GM19328 (cell line): ENCODE results near the gene ASB11.
"Not testable (repeated sequence)": the region's sequence is repeated elsewhere in the genome, so short reads cannot be mapped to it uniquely, and the experiment has no call there.

Experiments
- ATAC-seq: cut with Tn5 transposase; IDR thresholded peaks from one replicate; pipeline ENCODE4 v1.9.1; 2021; ENCODE audit warnings: mild to moderate bottlenecking, moderate library complexity; ENCODE audit not compliant: unreplicated experiment

Gene ASB11

GRCh38 chrX:15310117-15310516 is 5.3 kb downstream of the ASB11 start:
- ATAC-seq, result no peak

GRCh38 chrX:15305899-15306298 is 9.5 kb downstream of the ASB11 start:
- not testable (repeated sequence) for ATAC-seq

GRCh38 chrX:15301924-15302323 is 13.5 kb downstream of the ASB11 start:
- no peak for ATAC-seq

- no peak for ATAC-seq
Measured at GRCh38 chrX:15299941-15300851, 15.2 kb downstream of the ASB11 start.

GRCh38 chrX:15298780-15299179 is 16.7 kb downstream of the ASB11 start:
- ATAC-seq, result no peak

- ATAC-seq, result no peak
Measured at GRCh38 chrX:15298201-15298600, 17.2 kb downstream of the ASB11 start.

GRCh38 chrX:15293451-15293850 is 22.0 kb downstream of the ASB11 start:
- no peak for ATAC-seq

- no peak for ATAC-seq
Measured at GRCh38 chrX:15292861-15293260, 22.6 kb downstream of the ASB11 start.

GRCh38 chrX:15277604-15278003 is 37.8 kb downstream of the ASB11 start:
- no peak for ATAC-seq

- no peak for ATAC-seq
Measured at GRCh38 chrX:15274946-15275345, 40.5 kb downstream of the ASB11 start.

GRCh38 chrX:15273275-15273674 is 42.2 kb downstream of the ASB11 start:
- ATAC-seq, result not testable (repeated sequence)

GRCh38 chrX:15271757-15272156 is 43.7 kb downstream of the ASB11 start:
- no peak for ATAC-seq

- ATAC-seq, result no peak
Measured at GRCh38 chrX:15269618-15270521, 45.6 kb downstream of the ASB11 start, which contains the start of gene ASB9. TSS of gene ASB9 (minus strand) at chrX:15270083. CDS start at chrX:15269874, 209 bp downstream.

- ATAC-seq, result no peak
Measured at GRCh38 chrX:15269120-15269519, 46.3 kb downstream of the ASB11 start.

- ATAC-seq, result no peak
Measured at GRCh38 chrX:15254852-15255251, 60.6 kb downstream of the ASB11 start.

GRCh38 chrX:15245896-15246295 is 69.5 kb downstream of the ASB11 start:
- ATAC-seq, result no peak

GRCh38 chrX:15244421-15244820 is 71.0 kb downstream of the ASB11 start:
- ATAC-seq, result no peak

GRCh38 chrX:15242899-15243555 is 72.4 kb downstream of the ASB11 start:
- no peak for ATAC-seq

GRCh38 chrX:15241301-15241700 is 74.1 kb downstream of the ASB11 start:
- ATAC-seq, result no peak

- ATAC-seq, result no peak
Measured at GRCh38 chrX:15240414-15240813, 75.0 kb downstream of the ASB11 start.

- ATAC-seq, result no peak
Measured at GRCh38 chrX:15236146-15236545, 79.3 kb downstream of the ASB11 start.
